ENCODE results near the gene TRIM46.
A peak's percentile ranks its signal among the peaks of the same experiment; 100 is the strongest.

TRIM46 gene

DNA sequence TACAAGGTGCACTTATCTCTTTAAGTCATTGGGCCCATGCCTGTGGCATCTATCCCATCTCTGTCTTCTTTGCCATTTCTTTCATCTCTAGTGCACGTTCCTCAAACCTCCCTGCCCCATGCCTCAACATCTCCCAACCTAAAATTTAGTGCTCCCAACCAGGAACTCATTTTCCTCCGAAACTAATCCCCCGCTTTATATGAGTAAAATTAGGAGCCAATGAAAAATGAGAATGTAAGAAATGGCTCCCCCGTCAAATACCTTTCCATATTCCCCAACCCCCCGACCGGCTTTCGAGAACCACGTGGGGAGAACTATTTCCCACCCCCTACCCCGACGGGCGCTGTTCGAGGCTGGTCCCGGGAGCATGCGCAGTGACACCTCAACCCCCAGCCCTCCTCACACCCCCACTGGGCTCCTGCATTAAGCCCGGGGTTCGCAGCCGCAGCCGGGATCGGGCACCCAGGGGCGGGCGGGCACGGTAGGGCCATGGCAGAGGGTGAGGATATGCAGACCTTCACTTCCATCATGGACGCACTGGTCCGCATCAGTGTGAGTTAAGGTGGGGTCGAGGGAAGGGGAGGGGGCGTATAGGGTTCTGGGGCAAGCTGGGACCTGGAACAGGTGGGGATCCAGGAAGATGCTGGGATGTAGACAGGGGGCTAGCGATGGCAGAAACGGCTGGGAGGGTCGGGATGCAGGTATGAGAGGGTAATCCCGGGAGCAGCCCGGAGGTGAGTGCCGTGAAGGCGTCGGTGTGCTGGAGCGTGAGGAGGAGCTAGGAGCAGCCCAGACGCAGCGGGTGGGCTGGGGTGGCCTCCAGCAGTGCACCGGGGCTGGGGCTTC is at the start of gene TRIM46:
TSS of gene TRIM46 (plus strand) at position 372 of the 846 bp plus-strand sequence. CDS start at position 490, 118 bp downstream.
- peak; percentile 66 for DNase-seq

DNA sequence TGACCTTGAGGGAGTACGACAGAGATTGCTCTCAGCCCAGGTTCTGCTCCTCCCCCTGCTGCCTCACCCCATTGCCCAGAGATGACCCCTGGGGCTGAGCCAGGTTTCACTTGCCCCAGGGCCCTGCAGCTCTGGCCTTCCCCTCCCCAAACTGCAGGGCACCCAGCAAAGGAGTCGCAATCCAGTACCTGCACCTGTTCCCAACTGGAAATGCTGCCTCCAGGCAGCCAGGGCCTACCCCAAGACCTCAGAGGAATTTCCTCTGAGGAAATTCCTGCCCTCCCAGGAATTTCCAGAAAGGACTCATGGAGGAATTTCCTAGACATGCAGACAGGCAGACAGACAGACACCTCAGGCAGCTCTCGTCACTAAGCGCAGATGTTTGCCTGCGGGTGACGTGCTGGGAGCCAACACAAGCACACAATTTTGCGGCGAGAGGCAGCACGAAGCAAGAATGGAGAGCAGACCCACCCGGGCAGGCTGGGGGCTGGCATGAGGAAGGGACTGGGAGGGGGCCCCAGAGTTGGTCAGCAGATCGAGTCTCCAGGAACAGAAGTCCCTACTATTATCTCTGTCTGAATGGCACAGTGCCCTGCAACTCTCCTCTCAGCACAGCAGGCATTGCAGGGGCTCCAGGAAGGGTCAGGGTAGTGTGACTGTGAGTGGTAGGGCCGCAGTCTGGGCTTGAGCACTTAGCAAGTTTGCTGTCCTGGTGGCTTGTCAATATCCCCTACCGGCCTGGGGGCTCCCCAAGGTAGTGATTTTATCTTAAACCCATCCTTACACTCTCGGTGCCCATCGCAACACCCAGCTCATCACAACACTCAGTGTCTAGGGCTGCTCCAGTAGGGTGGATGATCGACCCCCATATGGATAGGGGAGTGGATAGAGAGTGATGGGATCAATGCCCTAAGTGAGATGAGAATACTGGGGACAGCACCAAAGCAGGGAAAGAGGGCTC is 48.9 kb upstream of the TRIM46 start:
- DNase-seq, result no peak

DNA sequence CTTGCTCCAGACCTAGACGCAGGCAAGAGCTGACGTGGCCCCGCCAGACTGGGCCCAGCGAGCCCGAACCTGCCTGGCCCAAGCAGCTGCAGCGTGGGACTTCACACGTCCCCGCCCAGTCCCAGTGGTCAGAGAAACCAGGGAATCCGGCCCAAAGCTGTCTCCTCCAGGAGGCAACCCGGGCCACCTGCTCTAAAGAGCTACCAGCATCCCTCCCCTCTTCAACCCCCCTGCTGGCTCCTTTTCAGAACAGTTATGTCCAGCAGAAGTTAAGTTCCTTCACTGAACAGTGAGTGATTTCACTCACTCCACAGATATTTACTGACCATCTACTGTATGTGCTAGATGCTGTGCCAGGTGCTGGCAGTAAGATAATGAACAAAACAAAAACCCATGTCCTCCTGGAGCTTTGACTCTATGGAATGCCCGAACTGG is 48.1 kb upstream of the TRIM46 start:
- no peak for DNase-seq

- DNase-seq, result no peak
Measured at GRCh38 chr1:155125946-155126555, 47.6 kb upstream of the TRIM46 start.

DNA sequence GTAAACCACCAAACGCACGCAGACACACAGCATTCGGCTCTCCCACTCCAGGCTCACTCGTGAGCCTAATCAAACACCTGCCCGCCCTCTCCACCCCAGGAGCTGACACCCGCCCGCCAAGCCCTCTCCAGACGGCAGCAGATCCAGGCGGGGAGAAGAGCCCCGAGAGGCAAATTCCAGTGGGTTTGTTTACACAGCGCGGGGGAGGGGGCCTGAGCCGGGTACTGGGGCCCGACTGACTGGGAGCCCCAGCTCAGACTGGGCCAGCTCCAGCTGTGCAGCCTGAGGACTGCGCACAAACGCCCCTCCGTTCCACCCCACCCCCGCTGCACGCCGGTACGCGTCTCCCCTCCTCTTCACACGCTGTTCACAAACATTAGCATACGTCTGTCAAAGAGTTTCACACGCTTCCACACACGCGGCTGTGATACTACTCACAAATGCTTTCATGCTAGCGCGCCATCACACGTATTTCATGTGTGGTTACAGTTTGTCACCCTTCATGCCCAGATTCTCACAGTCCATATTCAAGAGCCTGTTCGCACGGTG is 47.0 kb upstream of the TRIM46 start:
- no peak for DNase-seq

DNA sequence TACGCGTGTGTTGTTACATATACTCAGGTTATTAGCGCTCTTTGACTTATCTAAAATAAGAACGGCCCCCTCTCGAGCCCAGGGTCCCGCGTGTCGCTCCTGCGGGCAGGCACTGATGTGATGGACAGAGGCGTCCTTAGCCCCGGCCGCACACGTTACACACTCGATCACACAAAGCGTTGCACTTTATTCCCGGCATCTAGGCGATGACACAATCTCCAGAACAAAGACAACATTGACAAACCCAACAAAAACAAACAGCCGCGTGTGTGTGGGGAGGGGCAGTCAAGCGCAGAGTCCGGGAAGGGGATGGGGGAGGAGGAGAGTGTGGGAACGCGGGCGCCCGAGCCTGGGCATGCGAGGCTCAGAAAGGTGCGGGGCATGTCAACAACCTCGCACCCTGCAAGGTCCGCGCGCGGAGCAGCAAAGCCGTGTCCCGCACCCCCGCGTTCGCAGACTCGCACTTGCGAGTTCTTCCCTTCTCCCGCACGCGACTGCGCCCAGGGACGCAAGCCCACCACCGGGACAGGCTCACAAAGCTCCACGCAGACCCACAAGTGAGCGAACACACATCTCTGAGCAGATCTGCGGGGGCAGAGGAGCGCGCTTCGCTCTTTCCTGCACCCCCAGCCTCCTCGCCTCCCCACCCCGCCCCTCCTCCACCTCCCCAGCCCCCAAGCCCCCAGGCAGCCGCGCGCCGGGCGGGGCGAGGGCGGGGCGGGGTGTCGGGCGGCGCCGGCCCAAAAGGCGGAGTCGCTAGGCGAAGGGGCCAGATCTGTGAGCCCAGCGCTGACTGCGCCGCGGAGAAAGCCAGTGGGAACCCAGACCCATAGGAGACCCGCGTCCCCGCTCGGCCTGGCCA is 46.3 kb upstream of the TRIM46 start, which contains the start of gene EFNA1:
TSS of gene EFNA1 (plus strand) at position 772 of the 862 bp plus-strand sequence. CDS start 102 bp downstream, outside the sequence.
- DNase-seq, result no peak

DNA sequence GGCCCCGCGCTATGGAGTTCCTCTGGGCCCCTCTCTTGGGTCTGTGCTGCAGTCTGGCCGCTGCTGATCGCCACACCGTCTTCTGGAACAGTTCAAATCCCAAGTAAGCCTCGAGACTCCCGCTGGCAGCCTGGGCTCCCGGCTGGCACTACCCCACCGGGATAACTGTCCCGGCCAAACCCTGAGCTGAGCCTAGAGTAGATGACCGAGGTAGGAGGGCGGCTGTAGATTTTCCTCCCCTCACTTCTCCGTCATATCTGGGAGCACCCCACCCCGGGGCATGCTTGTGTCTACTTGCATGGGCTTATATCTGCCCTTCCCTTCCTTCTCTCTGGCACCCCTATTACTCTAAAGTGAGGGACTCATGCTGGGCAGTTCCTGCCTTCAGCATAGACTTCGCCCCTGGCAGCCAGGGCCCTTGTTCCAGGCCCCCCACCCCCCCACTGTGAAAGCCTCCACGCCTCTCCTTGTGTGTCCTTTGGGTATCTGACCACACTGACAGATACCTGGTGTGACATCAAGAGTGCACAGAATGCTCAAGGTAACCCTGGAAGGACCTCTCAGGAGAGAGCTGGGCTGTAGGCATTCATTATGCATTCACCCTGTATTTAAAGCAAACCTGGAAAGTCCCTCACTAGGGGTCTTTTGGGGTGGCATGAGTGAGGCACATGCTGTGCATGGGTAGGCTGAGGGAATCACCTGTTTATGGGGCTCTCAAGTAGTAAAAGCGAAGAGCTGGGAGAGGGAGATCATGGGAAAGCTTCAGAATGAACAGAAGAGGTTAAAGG is 45.5 kb upstream of the TRIM46 start:
- DNase-seq, result no peak

DNA sequence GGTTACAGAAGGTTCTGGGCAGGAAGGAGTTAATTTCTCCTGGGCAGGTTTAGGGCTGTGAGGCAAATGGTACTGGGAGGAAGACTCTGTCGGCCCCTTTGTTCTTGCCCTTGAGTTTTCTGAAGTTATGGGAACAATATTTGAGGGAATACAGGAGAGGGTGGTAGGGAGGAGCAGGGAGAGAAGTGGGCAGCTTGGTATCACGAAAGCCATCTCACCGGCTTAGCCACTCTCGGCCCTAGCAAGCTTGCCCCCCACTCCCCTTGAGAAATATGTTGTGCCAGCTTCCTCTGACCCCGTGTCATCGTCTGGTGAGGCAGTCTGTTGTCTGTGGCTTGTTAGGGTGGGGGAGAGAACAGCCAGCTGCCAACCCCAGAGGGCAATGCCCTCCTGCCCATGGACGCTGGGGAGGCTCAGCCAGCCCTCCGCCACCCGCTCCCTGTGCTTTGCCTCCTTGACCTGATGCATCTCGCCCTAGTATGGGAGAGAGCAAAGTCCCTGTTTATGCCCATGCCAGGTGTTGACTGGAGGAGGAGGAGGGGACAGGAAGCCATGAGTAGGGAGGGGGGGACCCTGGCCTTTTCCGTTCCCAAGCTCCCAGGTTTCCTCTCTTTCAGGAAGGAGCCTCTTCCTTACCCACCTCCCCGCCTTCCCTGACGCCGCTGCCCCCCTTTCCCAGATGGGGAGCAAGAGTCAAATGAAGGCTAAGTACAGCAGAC is 44.7 kb upstream of the TRIM46 start:
- DNase-seq, result no peak

GRCh38 chr1:155130272-155131006 is 43.2 kb upstream of the TRIM46 start:
- DNase-seq, result no peak

DNA sequence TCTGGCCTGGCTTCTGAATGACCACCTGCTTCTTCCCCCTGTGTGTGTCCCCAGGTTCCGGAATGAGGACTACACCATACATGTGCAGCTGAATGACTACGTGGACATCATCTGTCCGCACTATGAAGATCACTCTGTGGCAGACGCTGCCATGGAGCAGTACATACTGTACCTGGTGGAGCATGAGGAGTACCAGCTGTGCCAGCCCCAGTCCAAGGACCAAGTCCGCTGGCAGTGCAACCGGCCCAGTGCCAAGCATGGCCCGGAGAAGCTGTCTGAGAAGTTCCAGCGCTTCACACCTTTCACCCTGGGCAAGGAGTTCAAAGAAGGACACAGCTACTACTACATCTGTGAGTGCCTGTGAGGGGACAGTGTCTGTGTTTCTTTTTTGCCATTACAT is 42.4 kb upstream of the TRIM46 start:
- DNase-seq, result no peak

- DNase-seq, result no peak
Measured at GRCh38 chr1:155131856-155132255, 41.8 kb upstream of the TRIM46 start.

DNA sequence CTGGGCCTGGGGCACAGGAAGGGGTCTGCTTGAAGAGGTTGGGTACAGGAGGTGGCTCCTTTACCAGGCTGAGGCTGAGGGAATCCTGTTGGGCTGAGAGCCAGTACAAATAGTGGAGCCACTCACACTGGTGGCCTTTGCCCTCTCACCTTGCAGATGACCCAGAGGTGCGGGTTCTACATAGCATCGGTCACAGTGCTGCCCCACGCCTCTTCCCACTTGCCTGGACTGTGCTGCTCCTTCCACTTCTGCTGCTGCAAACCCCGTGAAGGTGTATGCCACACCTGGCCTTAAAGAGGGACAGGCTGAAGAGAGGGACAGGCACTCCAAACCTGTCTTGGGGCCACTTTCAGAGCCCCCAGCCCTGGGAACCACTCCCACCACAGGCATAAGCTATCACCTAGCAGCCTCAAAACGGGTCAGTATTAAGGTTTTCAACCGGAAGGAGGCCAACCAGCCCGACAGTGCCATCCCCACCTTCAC is 39.8 kb upstream of the TRIM46 start:
- DNase-seq, result no peak

DNA sequence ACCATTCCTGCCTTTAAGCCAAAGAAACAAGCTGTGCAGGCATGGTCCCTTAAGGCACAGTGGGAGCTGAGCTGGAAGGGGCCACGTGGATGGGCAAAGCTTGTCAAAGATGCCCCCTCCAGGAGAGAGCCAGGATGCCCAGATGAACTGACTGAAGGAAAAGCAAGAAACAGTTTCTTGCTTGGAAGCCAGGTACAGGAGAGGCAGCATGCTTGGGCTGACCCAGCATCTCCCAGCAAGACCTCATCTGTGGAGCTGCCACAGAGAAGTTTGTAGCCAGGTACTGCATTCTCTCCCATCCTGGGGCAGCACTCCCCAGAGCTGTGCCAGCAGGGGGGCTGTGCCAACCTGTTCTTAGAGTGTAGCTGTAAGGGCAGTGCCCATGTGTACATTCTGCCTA is 39.3 kb upstream of the TRIM46 start:
- no peak for DNase-seq

DNA sequence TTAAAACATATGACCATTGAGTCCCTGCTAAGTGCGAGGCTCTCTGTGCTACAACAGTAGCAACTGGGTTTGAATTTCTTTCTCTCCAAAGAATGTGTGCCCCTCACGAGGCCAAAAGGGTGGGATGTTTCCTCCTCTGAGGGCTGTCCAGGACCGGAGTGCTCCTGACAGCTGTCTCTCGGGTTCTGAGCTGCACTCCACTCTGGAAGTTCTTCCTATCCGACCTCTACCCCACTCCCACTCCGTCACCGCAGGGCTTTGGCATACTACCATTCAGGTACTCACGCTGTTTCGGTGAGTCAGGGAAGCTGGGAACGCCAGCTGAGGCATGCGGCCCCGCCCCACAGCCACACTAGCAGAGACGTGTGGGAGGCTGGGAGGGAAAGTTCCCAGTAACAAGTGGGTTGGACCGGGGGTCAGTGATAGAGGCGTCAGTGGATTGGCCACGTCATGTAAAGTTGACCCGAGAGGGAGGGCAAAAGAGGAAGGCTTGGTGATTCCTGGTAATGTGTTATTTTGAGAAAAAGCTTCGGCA is 38.7 kb upstream of the TRIM46 start:
- peak; percentile 55 for DNase-seq

DNA sequence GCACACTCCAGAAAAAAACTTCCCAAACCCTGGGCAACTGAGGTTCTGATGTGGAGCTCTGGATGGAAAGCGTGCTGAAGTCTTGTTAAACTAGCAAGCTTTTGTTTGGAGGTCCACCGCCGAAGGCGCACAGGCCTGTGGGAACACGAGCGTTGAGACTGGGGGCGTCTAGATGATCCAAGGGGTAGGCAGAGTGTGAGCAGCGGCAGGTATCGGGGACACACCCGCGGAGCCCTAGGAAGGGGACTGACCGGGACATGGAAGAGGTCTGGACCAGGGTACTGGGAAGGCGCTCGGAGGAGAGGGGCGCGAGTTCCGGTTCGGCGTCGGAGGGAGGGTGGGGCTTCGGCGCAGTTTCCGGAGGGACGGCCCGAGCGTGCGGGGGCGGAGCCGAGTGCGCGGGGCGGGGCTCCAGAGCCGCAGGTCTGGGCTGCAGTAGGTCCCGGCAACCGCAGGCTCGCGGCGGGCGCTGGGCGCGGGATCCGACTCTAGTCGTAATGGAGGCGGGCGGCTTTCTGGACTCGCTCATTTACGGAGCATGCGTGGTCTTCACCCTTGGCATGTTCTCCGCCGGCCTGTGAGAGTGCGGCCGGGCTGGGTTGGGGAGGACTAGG is 38.1 kb upstream of the TRIM46 start, which contains the start of gene SLC50A1:
TSS of gene SLC50A1 (plus strand) at position 438 of the 614 bp plus-strand sequence. CDS start at position 498, 60 bp downstream.
- DNase-seq, result peak; percentile 96

GRCh38 chr1:155136748-155137147 is 36.9 kb upstream of the TRIM46 start:
- no peak for DNase-seq

- no peak for DNase-seq
Measured at GRCh38 chr1:155137154-155137949, 36.3 kb upstream of the TRIM46 start.

All from activated CD4-positive, CD25-positive, alpha-beta regulatory T cell treated with anti-CD3 and anti-CD28 coated beads, Interleukin-2, amount 50 U/mL, for 72 hours (primary cell).